ENCODE results near the gene AMN. TPM values are rescaled to one million over a fixed set of nuclear protein-coding genes. Genes with fewer than 3 reads are reported as not detected.

The AMN gene
- total RNA-seq, 2 donors from 2014 or later = 1.9 to 3.2 TPM

DNA sequence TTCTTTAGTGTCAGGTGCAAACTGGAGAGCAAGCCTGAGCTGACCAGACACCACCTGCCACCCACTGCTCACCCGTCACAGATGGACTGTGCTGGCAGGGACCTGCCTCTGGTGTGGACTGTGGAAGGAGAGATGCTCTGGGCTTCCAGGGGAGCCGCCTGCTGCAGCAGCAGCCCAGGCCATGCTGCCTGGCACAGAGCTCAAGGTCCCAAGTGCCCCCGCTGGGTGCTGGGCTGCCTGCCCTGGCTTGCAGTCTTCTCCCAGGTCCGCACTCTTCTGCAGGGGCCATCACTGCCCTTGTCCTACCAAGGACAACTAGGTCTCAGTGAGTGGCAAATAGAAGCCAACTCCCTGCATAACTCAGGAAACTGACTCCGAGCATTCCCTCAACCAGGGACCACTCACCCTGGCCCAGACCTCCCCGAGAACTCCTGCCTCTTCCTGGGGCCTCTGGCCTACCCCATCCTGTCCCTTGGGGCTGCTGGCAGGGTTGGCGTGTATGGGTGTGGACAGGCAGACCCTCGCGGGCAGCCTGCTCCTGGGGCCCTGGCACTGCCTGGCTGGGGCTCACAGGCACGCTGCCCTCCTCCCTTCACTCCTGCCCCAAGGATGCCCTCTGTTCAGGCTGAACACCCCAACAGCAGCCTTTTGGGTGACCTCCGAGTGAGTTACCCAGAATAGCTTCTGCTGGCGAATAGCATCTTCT lies 9.3 kb downstream of the AMN start:
- TF ChIP-seq, protein P1, sequence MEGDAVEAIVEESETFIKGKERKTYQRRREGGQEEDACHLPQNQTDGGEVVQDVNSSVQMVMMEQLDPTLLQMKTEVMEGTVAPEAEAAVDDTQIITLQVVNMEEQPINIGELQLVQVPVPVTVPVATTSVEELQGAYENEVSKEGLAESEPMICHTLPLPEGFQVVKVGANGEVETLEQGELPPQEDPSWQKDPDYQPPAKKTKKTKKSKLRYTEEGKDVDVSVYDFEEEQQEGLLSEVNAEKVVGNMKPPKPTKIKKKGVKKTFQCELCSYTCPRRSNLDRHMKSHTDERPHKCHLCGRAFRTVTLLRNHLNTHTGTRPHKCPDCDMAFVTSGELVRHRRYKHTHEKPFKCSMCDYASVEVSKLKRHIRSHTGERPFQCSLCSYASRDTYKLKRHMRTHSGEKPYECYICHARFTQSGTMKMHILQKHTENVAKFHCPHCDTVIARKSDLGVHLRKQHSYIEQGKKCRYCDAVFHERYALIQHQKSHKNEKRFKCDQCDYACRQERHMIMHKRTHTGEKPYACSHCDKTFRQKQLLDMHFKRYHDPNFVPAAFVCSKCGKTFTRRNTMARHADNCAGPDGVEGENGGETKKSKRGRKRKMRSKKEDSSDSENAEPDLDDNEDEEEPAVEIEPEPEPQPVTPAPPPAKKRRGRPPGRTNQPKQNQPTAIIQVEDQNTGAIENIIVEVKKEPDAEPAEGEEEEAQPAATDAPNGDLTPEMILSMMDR (conservative IDR thresholded peaks at IDR 0.05) = no peak
- peaks cover 3% of the 10 kb centered on the region for H3K4me1 ChIP-seq (ENCODE audit: control insufficient read depth, insufficient read depth, low read length)
- H3K9ac ChIP-seq (ENCODE audit: extremely low read depth, low read length, poor library complexity, severe bottlenecking) = no peak overlapping the region
- Mint-ChIP-seq H3K9me3 (no peaks in the 10 kb centered on the region), H3K27me3 (ENCODE audit: insufficient read depth) (peaks cover 40% of the 10 kb centered on the region), H3K4me3 (no peak overlapping the region), H3K27ac (no peak overlapping the region), H3K36me3 (ENCODE audit: low read depth) (peaks cover 36% of the 10 kb centered on the region), H3K4me1 (no peaks in the 10 kb centered on the region)
- peaks cover 44% of the 10 kb centered on the region for H3K27me3 ChIP-seq (ENCODE audit: control insufficient read depth, insufficient read depth, low read length, poor library complexity, severe bottlenecking)
- no peak overlapping the region for H3K27ac ChIP-seq (ENCODE audit: low read depth, low read length)
- H3K4me3 ChIP-seq (ENCODE audit: low read length) = no peak overlapping the region
- no peak for DNase-seq
- peaks cover 13% of the 10 kb centered on the region for H3K36me3 ChIP-seq (ENCODE audit: control insufficient read depth, insufficient read depth, low read length)
- H3K9me3 ChIP-seq (ENCODE audit: control insufficient read depth, low read length) = no peaks in the 10 kb centered on the region
- 92 to 100% methylated on average over 3 to 12 of the region's 12 CpGs for WGBS, 2 experiments (ENCODE audit: insufficient coverage in 1 of 2, insufficient read length in 1 of 2)

DNA sequence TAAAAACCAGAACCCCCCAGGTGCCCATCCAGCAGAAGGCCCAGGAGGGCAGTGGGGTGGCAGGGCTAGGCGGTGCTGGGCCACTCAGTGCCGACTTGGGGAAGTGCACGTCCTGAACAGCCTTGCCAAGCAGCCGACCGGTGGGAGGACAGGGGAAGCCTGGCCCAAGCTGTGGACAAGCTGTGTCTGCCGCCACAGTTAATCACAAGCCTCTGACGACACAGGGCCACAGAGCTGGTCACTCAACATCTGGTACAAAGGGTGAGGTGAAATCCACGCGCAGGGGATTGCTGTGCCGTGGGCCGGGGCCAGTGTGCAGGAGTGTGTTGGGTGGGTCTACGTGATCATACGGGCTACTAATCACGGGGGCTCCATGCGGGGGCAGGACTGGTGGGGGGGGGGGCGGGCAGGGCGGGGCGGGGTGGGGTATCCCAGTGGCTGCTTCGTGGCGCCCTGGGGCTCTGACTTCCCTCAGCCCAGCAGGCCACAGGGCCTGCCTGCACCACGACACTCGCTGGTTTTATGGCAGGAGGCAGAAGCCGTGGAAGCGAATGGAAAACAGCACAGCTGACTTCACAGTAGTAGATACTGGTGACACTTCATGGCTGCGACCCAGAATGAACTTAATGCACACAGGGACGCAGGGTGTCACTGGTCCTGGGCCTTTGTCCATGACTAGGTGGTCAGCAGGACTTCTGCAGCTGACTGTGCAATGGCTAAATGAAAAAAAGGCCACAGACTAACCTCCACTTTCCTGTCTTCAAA lies 10.2 kb downstream of the AMN start:
- H3K36me3 ChIP-seq (ENCODE audit: control insufficient read depth, insufficient read depth, low read length) = peaks cover 13% of the 10 kb centered on the region
- WGBS, 2 experiments (ENCODE audit: insufficient coverage in 1 of 2, insufficient read length in 1 of 2) = 93 to 94% methylated on average over 12 to 20 of the region's 26 CpGs
- H3K36me3 Mint-ChIP-seq (ENCODE audit: low read depth) = peaks cover 42% of the 10 kb centered on the region
- no peak overlapping the region for H3K4me3 ChIP-seq (ENCODE audit: low read length)
- no peaks in the 10 kb centered on the region for H3K9me3 ChIP-seq (ENCODE audit: control insufficient read depth, low read length)
- DNase-seq = no peak
- H3K4me1 ChIP-seq (ENCODE audit: control insufficient read depth, insufficient read depth, low read length) = peaks cover 3% of the 10 kb centered on the region
- no peak overlapping the region for H3K4me3 Mint-ChIP-seq
- H3K27me3 Mint-ChIP-seq (ENCODE audit: insufficient read depth) = peaks cover 34% of the 10 kb centered on the region
- no peaks in the 10 kb centered on the region for H3K9me3 Mint-ChIP-seq
- TF ChIP-seq, protein P1 (conservative IDR thresholded peaks at IDR 0.05) = no peak
- no peak overlapping the region for H3K9ac ChIP-seq (ENCODE audit: extremely low read depth, low read length, poor library complexity, severe bottlenecking)
- no peak overlapping the region for H3K27ac Mint-ChIP-seq
- H3K4me1 Mint-ChIP-seq = no peaks in the 10 kb centered on the region
- no peak overlapping the region for H3K27ac ChIP-seq (ENCODE audit: low read depth, low read length)
- H3K27me3 ChIP-seq (ENCODE audit: control insufficient read depth, insufficient read depth, low read length, poor library complexity, severe bottlenecking) = peaks cover 35% of the 10 kb centered on the region

DNA sequence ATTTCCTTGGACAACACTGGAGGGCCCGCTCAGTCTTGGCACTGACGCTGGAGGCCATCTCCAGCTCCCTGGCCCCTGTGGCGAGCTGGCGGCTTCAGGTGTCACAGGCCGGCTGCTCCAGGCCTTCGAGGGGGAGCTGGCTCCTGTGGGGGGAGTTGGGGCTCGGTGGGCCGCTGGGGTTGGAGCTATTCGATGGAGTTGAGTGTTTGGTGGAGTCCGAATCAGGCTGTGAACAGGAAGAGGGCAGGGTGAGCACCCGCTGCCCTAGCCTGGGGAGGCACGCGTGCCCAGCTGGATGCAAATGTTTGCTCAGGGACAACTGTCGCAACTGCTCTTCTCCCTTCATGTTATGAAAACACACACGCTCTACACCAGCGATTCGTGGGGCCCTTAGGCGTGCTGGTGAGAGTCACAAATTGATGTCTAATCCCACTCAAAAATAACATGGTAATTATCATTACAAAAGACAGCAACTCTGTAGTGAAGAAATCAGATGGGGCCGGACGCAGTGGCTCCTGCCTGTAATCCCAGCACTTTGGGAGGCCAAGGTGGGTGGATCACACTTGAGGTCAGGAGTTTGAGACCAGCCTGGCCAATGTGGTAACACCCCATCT lies 11.3 kb downstream of the AMN start:
- Histone ChIP-seq H3K27me3 (ENCODE audit: control insufficient read depth, insufficient read depth, low read length, poor library complexity, severe bottlenecking) (peaks cover 25% of the 10 kb centered on the region), H3K4me3 (ENCODE audit: low read length) (no peak overlapping the region), H3K4me1 (ENCODE audit: control insufficient read depth, insufficient read depth, low read length) (no peaks in the 10 kb centered on the region), H3K36me3 (ENCODE audit: control insufficient read depth, insufficient read depth, low read length) (peaks cover 21% of the 10 kb centered on the region), H3K9me3 (ENCODE audit: control insufficient read depth, low read length) (no peaks in the 10 kb centered on the region), H3K27ac (ENCODE audit: low read depth, low read length) (no peak overlapping the region), H3K9ac (ENCODE audit: extremely low read depth, low read length, poor library complexity, severe bottlenecking) (no peak overlapping the region)
- peaks cover 25% of the 10 kb centered on the region for H3K27me3 Mint-ChIP-seq (ENCODE audit: insufficient read depth)
- H3K27ac Mint-ChIP-seq = no peak overlapping the region
- no peak overlapping the region for H3K4me3 Mint-ChIP-seq
- no peak for DNase-seq
- no peaks in the 10 kb centered on the region for H3K4me1 Mint-ChIP-seq
- H3K36me3 Mint-ChIP-seq (ENCODE audit: low read depth) = peaks cover 49% of the 10 kb centered on the region
- WGBS, 2 experiments (ENCODE audit: insufficient coverage in 1 of 2, insufficient read length in 1 of 2) = 94 to 95% methylated on average over 15 to 20 of the region's 20 CpGs
- no peaks in the 10 kb centered on the region for H3K9me3 Mint-ChIP-seq
- TF ChIP-seq, protein P1 (conservative IDR thresholded peaks at IDR 0.05) = no peak
